Smooth muscle cell (in vitro differentiated cells): ENCODE data around the gene PRPS1L1. TPM values are rescaled to one million over a fixed set of nuclear protein-coding genes. Genes with fewer than 3 reads are reported as not detected.

ENCODE experiments used
- DNase-seq: peaks from one replicate; lab custom pipeline; 2025; ENCODE audit not compliant: unreplicated experiment; lab: John Stamatoyannopoulos, UW
- H2AFZ ChIP-seq: fragments of 200-600 bp; sonication (generic); 2 replicates; pipeline ENCODE4 v1.6.0; 2016; ENCODE audit warnings: antibody characterized with exemption, low read depth, mild to moderate bottlenecking
- H3F3A ChIP-seq: fragments of 200-600 bp; sonication (generic); 2 replicates; pipeline ENCODE4 v1.6.0; 2017; ENCODE audit warnings: antibody characterized with exemption, low read depth
- H3K27ac ChIP-seq: fragments of 200-600 bp; sonication (generic); 2 replicates; pipeline ENCODE4 v1.5.1; 2016; ENCODE audit warnings: low read depth, mild to moderate bottlenecking
- H3K27me3 ChIP-seq: fragments of 200-600 bp; sonication (generic); 2 replicates; pipeline ENCODE4 v1.6.1; 2016; ENCODE audit warnings: low read depth, mild to moderate bottlenecking
- H3K36me3 ChIP-seq: fragments of 200-600 bp; sonication (generic); 2 replicates; pipeline ENCODE4 v1.5.1; 2016; ENCODE audit warnings: low read depth
- H3K4me1 ChIP-seq: fragments of 200-600 bp; sonication (generic); 2 replicates; pipeline ENCODE4 v1.5.1; 2016; ENCODE audit warnings: low read depth
- H3K4me2 ChIP-seq: fragments of 200-600 bp; sonication (generic); 2 replicates; pipeline ENCODE4 v1.6.0; 2016; ENCODE audit warnings: mild to moderate bottlenecking
- H3K4me3 ChIP-seq: fragments of 200-600 bp; sonication (generic); 2 replicates; pipeline ENCODE4 v1.5.1; 2016; ENCODE audit warnings: mild to moderate bottlenecking
- H3K79me2 ChIP-seq: fragments of 200-600 bp; sonication (generic); 2 replicates; pipeline ENCODE4 v1.6.0; 2016; ENCODE audit warnings: low read depth, mild to moderate bottlenecking
- H3K9ac ChIP-seq: fragments of 200-600 bp; sonication (generic); 2 replicates; pipeline ENCODE4 v1.6.0; 2016; ENCODE audit warnings: low read depth
- H3K9me3 ChIP-seq: fragments of 200-600 bp; sonication (generic); replicated peaks from 2 replicates; pipeline ENCODE4 v1.5.1; 2016; ENCODE audit warnings: low read depth
- H4K20me1 ChIP-seq: fragments of 200-600 bp; sonication (generic); 2 replicates; pipeline ENCODE4 v1.6.0; 2016; ENCODE audit warnings: low read depth
- WGBS: methylation state at CpG from one replicate; pipeline ENCODE4 v1.1.7; 2016; ENCODE audit warnings: low lambda C conversion rate; 5-methylcytosine and 5-hydroxymethylcytosine counted together
- polyA plus RNA-seq: library from polyadenylated mRNA; unstranded; fragments of >200 nt; fragmentation: Nextera tagmentation; extraction: Ambion mirVana; gene quantifications from 2 replicates; pipeline ENCODE4 v1.2.1, GENCODE V29; 2016
- total RNA-seq: library from RNA; depleted of rRNA; stranded (reverse); fragments of >200 nt; gene quantifications from 2 replicates; pipeline ENCODE4 v1.2.3, GENCODE V29; 2014
- TF ChIP-seq, protein P1 (sequence below): fragments of 200-600 bp; sonication (generic); IDR thresholded peaks from 2 replicates; pipeline ENCODE4 v1.5.1; 2017; ENCODE audit warnings: borderline replicate concordance, mild to moderate bottlenecking, antibody characterized with exemption; ENCODE audit not compliant: insufficient read depth, poor library complexity, severe bottlenecking

Gene PRPS1L1
- total and polyA plus RNA-seq, 2 experiments from 2014 or later: not detected

DNA sequence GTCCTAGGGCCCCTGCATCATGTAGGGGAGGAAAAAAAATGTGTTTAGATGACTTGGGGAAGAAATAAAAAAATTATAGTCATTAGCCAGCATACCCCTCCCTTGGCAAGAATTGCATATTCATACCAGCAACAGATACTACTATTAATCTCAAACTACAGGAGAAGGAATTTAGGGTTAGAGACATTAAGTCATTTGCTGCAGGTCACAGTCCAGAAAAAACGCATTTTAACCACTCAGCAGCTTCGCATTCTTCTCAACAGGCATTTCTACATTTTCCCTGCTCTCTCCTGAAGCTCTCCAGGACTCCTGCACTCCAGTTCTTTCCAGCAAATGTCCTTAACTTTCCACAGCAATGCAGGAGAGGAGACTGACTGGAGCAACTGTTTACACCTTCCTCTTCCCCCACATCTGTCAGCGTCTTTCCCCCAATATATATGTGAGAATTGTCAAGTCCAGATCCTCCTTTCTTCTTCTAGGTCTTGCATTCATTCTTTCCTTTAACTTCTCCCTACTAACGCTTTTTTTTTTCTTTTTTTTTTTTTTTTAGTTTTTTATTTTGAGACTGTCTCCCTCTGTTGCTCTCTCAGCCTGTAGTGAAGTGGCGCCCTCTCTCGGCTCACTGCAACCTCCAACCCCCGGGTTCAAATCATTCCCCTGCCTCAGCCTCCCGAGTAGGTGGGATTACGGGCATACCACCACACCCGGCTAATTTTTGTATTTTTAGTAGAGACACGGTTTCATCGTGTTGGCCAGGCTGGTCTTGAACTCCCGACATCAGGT, 35.6 kb downstream of the PRPS1L1 start:
- Histone ChIP-seq H4K20me1 (no peaks in the 10 kb centered on the region), H3K27ac (no peak overlapping the region), H3K27me3 (no peaks in the 10 kb centered on the region), H3K9me3 (no peaks in the 10 kb centered on the region), H3K4me3 (no peak overlapping the region), H3F3A (no peaks in the 10 kb centered on the region), H3K36me3 (no peaks in the 10 kb centered on the region), H3K79me2 (no peaks in the 10 kb centered on the region), H3K9ac (no peak overlapping the region), H3K4me2 (no peak overlapping the region), H2AFZ (peak overlapping the region; percentile 51), H3K4me1 (no peaks in the 10 kb centered on the region)
- DNase-seq: no peak
- WGBS: 58% methylated on average over 11 of the region's 13 CpGs
- TF ChIP-seq, protein P1, sequence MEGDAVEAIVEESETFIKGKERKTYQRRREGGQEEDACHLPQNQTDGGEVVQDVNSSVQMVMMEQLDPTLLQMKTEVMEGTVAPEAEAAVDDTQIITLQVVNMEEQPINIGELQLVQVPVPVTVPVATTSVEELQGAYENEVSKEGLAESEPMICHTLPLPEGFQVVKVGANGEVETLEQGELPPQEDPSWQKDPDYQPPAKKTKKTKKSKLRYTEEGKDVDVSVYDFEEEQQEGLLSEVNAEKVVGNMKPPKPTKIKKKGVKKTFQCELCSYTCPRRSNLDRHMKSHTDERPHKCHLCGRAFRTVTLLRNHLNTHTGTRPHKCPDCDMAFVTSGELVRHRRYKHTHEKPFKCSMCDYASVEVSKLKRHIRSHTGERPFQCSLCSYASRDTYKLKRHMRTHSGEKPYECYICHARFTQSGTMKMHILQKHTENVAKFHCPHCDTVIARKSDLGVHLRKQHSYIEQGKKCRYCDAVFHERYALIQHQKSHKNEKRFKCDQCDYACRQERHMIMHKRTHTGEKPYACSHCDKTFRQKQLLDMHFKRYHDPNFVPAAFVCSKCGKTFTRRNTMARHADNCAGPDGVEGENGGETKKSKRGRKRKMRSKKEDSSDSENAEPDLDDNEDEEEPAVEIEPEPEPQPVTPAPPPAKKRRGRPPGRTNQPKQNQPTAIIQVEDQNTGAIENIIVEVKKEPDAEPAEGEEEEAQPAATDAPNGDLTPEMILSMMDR: peak; percentile 24

- Histone ChIP-seq H3K9ac (no peak overlapping the region), H2AFZ (no peak overlapping the region), H3K4me2 (no peak overlapping the region), H3K27ac (no peak overlapping the region), H3K36me3 (no peaks in the 10 kb centered on the region), H3K79me2 (no peaks in the 10 kb centered on the region), H4K20me1 (no peaks in the 10 kb centered on the region), H3K4me3 (no peak overlapping the region), H3K9me3 (no peaks in the 10 kb centered on the region), H3K4me1 (no peaks in the 10 kb centered on the region), H3K27me3 (no peaks in the 10 kb centered on the region), H3F3A (no peaks in the 10 kb centered on the region)
- 91% methylated on average over 3 of the region's 3 CpGs for WGBS
- TF ChIP-seq, protein P1: no peak
- no peak for DNase-seq
Measured at GRCh38 chr7:17990761-17991160, 36.9 kb downstream of the PRPS1L1 start.

GRCh38 chr7:17989546-17989945, 38.1 kb downstream of the PRPS1L1 start:
- DNase-seq: no peak
- H3K4me1 ChIP-seq: no peaks in the 10 kb centered on the region
- H3K4me3 ChIP-seq: no peak overlapping the region
- no peak overlapping the region for H3K27ac ChIP-seq
- H3K27me3 ChIP-seq: no peaks in the 10 kb centered on the region
- WGBS: 77% methylated on average over 5 of the region's 5 CpGs
- no peaks in the 10 kb centered on the region for H3F3A ChIP-seq
- TF ChIP-seq, protein P1: no peak
- H3K9me3 ChIP-seq: no peaks in the 10 kb centered on the region
- no peak overlapping the region for H2AFZ ChIP-seq
- no peaks in the 10 kb centered on the region for H3K79me2 ChIP-seq
- H3K9ac ChIP-seq: no peak overlapping the region
- no peaks in the 10 kb centered on the region for H3K36me3 ChIP-seq
- no peaks in the 10 kb centered on the region for H4K20me1 ChIP-seq
- H3K4me2 ChIP-seq: no peak overlapping the region

DNA sequence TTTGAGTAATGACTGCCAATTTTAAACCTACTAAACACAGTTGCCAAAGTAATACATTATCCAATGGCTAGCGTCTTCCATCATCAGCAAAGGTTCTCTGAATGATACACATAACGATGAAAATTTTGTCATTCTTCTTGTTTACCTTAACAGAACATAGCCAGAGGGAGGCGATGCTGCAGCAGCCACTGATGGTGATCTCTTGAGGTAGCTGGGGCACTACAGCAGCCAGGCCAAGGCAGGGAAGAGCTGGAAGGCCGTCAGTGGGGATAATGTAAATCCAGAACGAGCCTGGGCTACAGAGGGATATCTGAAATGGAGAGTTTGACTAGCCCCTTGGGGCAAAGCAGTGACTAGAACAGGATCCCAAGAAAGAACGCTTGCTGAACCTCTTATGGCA, 38.8 kb downstream of the PRPS1L1 start:
- no peak overlapping the region for H3K4me3 ChIP-seq
- no peaks in the 10 kb centered on the region for H3F3A ChIP-seq
- TF ChIP-seq, protein P1: no peak
- DNase-seq: no peak
- H3K4me1 ChIP-seq: no peaks in the 10 kb centered on the region
- no peak overlapping the region for H3K4me2 ChIP-seq
- H3K27me3 ChIP-seq: no peaks in the 10 kb centered on the region
- no peak overlapping the region for H3K9ac ChIP-seq
- H3K27ac ChIP-seq: no peak overlapping the region
- H4K20me1 ChIP-seq: no peaks in the 10 kb centered on the region
- H3K79me2 ChIP-seq: no peaks in the 10 kb centered on the region
- H2AFZ ChIP-seq: no peak overlapping the region
- no peaks in the 10 kb centered on the region for H3K9me3 ChIP-seq
- 96% methylated on average over 6 of the region's 6 CpGs for WGBS
- no peaks in the 10 kb centered on the region for H3K36me3 ChIP-seq
